Fibroblast of gingiva (primary cell): Measurements from ENCODE around the gene SYAP1.
"Not testable (repeated sequence)": the region's sequence is repeated elsewhere in the genome, so short reads cannot be mapped to it uniquely, and the experiment has no call there.

Source experiments
- DNase-seq: peaks from one replicate; pipeline ENCODE4 v3.0.0-alpha.2; 2011; ENCODE audit warnings: low read depth

Gene SYAP1, protein sequence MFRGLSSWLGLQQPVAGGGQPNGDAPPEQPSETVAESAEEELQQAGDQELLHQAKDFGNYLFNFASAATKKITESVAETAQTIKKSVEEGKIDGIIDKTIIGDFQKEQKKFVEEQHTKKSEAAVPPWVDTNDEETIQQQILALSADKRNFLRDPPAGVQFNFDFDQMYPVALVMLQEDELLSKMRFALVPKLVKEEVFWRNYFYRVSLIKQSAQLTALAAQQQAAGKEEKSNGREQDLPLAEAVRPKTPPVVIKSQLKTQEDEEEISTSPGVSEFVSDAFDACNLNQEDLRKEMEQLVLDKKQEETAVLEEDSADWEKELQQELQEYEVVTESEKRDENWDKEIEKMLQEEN

GRCh38 chrX:16719334-16720084 lies at the start of gene SYAP1:
Gene SYAP1 (plus strand): TSS chrX:16719612. CDS start chrX:16719725, 113 bp downstream.
- DNase-seq: peak; percentile 96

- DNase-seq: peak; percentile 55
Observed at GRCh38 chrX:16671005-16671404, 48.4 kb upstream of the SYAP1 start.

DNA sequence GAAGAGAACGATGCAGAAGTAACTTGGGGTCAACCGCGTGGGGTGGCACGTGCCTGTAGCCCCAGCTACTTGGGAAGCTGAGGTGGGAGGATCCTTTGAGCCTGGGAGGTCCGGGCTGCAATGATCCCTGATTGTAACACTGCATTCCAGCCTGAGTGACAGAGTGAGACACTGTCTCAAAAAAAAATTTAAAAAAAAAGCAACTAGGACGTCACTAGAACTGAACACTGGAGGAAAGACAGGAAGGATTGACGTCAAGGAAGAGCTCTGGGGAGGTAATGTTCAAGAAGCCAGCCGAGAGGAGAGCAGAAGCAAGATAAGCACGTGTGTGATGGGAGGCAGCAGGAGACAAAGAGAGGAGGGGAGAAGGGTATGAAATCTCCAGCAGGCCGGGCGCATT lies 40.7 kb upstream of the SYAP1 start:
- no peak for DNase-seq

DNA sequence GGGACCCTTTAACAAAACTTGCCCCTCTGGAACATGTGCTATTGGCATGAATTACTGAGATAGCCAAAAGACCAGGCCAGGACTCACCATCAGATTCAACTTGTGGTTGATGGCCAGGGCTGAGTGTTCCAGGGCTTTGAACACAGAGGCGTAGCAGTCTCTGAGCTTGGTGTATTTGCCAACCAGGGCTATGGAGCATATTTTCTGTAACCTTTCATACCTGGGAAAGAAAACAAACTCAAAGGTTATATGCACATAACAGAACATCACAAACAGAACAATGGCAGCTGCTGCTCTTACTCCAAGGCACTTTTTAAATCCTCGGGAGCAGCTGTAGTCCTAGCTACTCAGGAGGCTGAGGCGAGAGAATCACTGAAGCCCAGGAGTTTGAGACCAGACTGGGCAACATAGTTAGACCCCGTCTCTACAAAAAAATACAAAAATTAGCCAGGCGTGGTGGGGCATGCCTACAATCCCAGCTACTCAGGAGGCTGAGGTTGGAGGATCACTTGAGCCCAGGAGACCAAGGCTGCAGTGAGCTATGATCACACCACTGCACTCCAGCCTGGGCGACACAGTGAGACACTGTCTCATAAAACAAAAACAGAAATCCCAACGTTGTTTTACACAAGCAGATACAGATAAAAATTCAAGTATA lies 36.3 kb upstream of the SYAP1 start:
- DNase-seq: no peak

- no peak for DNase-seq
Observed at GRCh38 chrX:16687514-16687913, 31.9 kb upstream of the SYAP1 start.

DNA sequence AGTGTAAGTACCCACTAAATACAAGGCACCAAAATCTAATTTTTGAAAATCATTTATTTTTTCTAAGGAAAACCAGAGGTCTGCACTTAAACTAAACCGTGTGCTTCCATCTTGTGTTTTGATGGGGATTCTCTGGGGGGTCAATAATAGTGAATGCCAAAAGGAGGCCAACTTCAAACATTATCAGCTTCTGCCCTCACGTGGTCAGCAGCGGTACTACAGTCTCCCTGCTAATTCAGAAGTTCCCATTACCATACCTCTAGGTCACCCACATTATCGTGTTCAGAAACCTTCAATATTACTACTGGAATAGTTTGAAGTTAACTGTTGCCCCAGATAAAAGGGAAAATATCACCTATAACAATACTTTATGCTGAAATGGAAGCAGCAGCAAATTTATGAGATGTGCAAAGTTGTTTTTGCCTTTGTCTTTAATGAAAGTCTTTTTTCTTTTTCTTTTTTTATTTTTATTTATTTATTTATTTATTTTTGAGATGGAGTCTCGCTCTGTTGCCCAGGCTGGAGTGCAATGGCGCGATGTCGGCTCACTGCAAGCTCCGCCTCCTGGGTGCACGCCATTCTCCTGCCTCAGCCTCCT lies 24.2 kb upstream of the SYAP1 start:
- DNase-seq: peak; percentile 7

DNA sequence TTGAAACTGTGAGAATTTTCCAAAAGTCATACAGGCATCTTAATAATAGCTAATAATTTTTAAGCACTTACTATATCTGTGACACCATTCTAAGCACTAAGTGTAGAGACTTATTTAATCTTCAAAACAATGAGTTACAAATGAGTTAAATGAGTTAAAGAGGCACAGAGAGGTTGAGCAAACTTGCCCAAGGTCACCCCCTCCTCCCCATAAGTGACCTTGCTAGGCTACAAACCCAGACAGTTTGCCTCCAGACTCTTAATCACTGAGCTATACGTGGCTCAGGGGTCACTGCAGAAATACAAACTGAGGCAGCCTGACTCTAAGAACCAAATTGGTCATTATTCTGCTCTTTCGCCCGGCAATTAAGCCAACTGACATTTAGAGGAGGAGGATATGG lies 22.5 kb upstream of the SYAP1 start:
- DNase-seq: no peak

DNA sequence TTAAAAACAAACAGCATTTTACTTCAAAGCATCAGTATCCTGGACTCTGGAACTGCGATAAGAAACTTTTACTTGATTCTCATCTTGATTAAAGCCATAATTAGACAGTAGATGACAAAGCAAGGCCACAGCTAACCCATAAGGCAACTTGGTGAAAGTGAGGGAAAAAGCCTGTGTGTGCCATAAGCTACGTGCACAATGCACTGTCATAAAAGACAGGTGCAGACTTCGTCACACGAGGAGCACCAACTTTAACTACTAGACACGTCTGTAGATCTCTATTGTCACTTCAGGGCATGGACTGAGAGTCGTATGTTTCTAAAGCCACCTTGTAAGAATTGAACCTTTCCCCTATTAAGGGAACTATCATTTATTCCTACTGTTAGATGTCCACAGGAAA lies 20.0 kb upstream of the SYAP1 start:
- DNase-seq: no peak

GRCh38 chrX:16700734-16701133 lies 18.7 kb upstream of the SYAP1 start:
- no peak for DNase-seq

DNA sequence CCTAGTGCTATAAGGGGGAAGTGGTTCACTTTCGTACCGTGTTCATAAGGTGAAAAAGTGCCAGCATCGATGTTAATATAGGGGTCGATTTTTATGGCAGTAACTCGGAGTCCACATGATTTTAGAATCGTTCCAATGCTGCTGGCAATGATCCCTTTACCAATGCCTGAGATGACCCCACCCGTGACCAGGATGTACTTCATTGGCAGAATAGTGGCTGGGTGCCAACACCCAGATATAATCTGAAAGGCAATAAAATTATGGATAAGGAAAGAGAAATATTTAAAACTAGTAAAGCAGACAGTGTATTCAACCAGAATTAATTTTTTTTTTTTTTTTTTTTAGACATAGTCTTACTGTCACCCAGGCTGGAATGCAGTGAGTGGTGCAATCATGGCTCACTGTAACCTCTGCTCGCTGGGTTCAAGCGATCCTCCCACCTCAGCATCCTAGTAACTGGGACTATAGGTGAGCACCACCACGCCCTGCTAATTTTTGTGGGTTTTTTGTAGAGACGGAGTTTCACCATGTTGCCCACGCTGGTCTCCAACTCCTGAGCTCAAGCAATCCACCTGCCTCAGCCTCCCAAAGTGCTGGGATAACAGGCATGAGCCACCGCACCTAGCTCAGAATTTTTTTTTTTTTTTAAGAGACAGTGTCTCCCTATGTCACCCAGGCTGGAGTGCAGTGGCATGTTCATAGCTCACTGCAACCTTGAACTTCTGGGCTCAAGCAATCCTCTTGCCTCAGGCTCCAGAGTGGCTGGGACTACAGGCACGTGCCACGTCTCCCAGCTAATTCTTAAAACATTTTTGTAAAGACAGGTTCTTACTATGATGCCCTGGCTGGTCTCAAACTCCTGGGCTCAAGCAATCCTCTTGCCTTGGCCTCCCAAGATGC lies 16.5 kb upstream of the SYAP1 start:
- DNase-seq: no peak

DNA sequence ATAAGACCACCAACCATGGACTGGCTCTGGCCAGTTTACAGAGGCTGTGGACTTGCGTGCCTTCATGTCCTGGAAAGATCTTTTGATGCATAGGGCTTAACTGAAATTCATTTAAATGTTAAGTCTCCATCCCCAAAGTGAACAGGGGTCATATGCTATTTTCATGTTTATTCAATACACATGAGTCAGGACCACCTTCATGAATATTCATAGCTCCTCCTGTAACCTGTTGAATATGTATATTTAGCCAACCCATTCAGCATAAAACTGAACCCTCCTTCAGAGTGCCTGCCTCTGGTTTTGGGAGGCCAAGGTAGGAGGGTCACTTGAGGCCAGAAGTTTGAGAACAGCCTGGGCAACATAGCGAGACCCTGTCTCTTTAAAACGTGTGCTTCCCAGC lies 14.0 kb upstream of the SYAP1 start:
- DNase-seq: no peak

DNA sequence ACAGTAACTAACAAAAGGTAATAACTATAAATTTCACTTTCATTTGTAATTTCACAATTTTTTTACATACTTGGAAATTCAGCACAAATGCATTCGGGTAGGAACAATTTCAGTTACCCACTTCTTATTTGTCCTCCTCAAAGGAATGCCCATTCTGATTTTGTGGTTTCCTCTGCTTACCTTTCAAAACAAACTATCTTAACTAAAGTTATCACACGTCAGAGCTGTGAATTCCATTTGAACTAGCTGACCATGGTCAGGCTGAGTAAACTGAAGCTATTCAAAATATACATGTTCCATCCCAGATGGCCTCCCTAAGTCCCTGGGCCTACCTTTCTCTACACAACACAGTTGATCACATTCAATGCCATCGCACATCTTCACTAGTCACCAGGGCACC lies 11.4 kb upstream of the SYAP1 start:
- no peak for DNase-seq

- no peak for DNase-seq
Observed at GRCh38 chrX:16711219-16711811, 8.1 kb upstream of the SYAP1 start.

- DNase-seq: no peak
Observed at GRCh38 chrX:16711893-16712547, 7.4 kb upstream of the SYAP1 start.

GRCh38 chrX:16712548-16713155 lies 6.8 kb upstream of the SYAP1 start, which contains the start of gene CTPS2:
Gene CTPS2 (minus strand): TSS chrX:16712669. CDS start chrX:16702902, 9,767 bp downstream.
- peak; percentile 55 for DNase-seq

- no peak for DNase-seq
Observed at GRCh38 chrX:16714504-16714903, 4.9 kb upstream of the SYAP1 start.

DNA sequence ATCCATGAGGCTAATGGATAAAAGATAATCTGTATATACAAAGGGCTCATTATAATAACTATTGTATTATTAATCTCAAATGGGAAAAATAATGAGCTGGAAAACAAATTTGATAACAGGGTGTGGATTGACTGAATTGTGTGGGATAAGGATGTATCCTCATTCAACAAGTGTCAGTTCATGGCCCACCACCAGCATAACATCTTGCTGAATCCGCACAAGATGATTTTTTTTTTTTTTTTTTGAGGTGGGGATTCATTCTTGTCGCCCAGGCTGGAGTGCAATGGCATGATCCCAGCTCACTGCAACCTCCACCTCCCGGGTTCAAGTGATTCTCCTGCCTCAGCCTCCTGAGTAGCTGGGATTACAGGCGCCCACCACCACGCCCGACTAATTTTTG lies 3.8 kb upstream of the SYAP1 start:
- not testable (repeated sequence) for DNase-seq

DNA sequence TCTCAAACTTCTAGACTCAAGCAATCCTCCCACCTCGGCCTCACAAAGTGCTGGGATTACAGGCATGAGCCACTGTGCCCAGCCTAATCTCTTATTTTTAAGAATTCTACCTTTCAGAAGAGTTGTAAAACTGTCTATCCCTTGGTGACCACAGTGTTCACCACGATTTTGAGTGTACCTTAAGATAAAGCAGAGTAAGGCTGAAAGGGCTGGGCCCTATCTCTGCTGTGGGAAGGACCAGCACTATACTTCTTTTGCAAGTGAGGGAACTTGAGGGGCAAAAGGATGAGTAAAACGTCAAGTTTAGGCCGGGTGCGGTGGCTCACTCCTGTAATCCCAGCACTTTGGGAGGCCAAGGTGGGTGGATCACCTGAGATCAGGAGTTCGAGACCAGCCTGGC lies 3.0 kb upstream of the SYAP1 start:
- not testable (repeated sequence) for DNase-seq

DNA sequence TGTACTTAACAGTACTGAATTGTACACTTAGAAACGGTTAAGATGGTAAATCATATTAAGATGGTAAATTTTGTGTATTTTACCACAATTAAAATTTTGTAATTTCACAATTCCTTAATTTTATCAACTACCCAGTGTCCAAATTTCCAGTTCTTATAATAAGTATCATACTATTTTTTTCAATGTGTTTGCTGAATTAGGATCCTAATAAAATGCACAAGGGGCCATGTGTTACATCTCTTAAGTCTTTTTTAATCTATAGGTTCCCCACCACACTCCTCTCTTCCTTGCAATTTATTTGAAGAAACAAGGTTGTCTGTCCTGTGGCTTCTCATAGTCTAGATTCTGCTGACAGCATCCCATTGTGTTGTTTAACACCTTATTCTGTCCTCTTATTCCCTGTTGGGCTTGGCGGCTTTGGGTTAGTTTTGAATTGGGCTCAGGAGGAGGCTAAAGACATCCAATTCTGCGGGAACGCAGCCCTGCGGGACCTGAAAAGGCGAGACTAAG lies 533 bp upstream of the SYAP1 start:
- no peak for DNase-seq

DNA sequence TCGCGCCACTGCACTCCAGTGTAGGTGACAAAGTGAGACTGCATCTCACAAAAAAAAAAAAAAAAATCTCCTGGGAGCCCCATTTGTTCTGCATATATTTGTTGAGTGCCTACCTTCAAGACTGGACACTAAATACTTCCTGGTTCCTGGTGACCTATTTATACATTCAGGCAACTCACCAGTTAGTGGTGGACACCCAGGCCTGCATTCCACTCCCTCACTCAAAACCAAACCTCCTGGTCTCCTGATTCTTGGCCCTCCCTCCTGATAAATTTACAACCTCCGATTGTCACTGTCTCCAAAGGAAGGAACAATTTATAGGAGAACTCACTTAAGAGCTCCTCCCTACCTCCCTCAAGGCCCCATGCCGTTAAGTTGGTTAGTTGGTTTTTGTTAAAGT lies 3.1 kb downstream of the SYAP1 start:
- DNase-seq: no peak
